ENCODE results near the gene DPCD. TPM values are rescaled to one million over a fixed set of nuclear protein-coding genes. Genes with fewer than 3 reads are reported as not detected.

DPCD gene
- total RNA-seq, 1 donor from 2014 or later: 71.1 TPM

DNA sequence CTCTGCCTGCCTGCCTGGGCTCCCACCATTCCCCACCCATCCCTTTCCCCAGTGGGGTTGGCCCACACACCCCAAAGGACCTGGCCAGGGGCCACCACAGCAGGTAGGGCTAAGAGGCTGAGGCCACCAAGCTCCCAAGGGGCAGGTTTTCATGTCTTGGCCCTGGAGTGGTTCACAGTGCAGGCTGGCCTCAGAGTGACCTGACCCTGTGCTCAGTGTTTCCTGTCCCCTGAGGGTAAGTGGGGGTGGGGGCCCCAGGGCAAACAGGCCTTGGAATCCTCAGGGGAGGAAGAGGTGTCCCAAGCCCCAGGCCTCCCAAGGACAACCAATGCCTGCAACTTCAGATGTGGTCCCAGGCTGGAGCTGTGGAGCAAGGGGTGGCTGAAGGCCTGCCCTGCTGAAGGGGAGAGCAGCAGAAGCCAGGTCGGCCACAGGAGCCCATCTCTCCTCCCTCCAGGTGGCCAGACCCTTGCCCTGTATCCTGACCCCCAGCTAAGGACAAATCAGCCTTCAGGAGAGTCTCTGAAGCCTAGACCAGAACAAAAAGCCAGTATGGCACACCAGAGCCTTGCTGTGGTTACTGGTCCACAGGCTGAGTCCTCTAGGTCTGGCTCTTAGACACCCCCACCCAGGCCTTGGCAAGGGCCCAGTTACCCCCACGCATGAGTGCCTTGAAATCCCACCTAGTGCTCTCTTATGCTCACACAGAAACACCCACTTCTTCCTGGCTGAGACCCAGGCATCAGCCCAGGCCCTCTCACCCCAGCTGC, 27.6 kb upstream of the DPCD start:
- peaks cover 11% of the 10 kb centered on the region for H3K27me3 Mint-ChIP-seq (ENCODE audit: insufficient read depth, low read depth)
- DNase-seq (ENCODE audit: low spot score): no peak
- no peaks in the 10 kb centered on the region for H3K4me1 ChIP-seq
- H3K9ac ChIP-seq: no peak overlapping the region
- no peaks in the 10 kb centered on the region for H4K20me1 ChIP-seq (ENCODE audit: low read depth)
- no peak overlapping the region for H3K4me3 ChIP-seq
- H3K27me3 ChIP-seq: peaks cover 10% of the 10 kb centered on the region
- TF ChIP-seq EZH2phosphoT487 (IDR thresholded peaks at IDR 0.05): no peak
- no peak for TF ChIP-seq EZH2 (IDR thresholded peaks at IDR 0.05)
- no peak for TF ChIP-seq CTCF (IDR thresholded peaks at IDR 0.05)
- no peaks in the 10 kb centered on the region for H3K9me3 Mint-ChIP-seq
- no peak overlapping the region for H3K4me2 ChIP-seq
- no peaks in the 10 kb centered on the region for H3K4me1 Mint-ChIP-seq
- no peaks in the 10 kb centered on the region for H3K79me2 ChIP-seq (ENCODE audit: low read depth)
- H3K27ac Mint-ChIP-seq: peak overlapping the region; percentile 53
- no peak overlapping the region for H3K4me3 Mint-ChIP-seq
- no peaks in the 10 kb centered on the region for H3K36me3 Mint-ChIP-seq
- H3K27ac ChIP-seq: no peak overlapping the region
- no peaks in the 10 kb centered on the region for H3F3A ChIP-seq (ENCODE audit: low read depth)
- no peak overlapping the region for H2AFZ ChIP-seq (replicated peaks)
- no peaks in the 10 kb centered on the region for H3K36me3 ChIP-seq
- no peaks in the 10 kb centered on the region for H3K9me3 ChIP-seq (ENCODE audit: low read depth)

DNA sequence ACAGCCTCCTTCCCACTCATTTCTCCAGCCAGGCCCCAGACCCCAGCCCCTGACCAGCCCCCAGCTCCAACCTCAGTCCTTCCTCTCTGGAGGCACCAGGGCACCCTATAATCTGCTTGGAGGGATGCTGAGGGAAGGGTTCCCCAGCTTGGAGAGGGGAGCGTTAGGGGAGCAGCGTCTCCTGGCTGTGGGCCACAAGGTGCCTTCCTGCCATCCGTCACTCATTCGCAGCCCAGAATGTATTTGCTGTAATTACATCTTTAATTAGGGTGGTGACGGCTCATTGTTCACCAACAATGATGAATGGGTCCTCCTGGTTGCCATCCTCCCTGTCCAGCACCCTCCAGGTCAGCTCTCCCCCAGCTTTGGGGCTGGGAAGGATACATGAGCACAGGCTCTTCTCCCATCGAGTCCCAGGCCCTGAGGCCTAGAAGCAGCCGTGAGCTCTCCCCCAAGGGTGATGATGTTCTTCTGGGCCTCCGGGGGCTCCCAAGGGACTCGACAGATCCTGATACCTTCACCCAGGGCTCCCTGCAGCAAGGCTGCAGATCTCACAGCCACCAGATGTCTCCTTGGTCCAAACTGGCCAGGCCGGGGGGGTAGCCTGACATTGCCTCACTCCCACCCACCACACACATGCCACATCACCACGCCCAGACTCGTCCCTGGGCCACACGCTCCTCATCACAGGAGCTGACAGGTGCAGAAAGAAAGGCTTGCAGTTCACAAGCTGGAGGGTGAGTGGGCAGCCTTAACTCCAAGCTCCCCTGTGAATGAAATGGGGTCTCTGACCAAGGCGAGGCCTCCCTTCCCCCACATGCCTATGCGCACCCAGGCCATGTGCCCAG, 26.8 kb upstream of the DPCD start:
- peaks cover 18% of the 10 kb centered on the region for H3K27me3 ChIP-seq
- no peaks in the 10 kb centered on the region for H3K9me3 ChIP-seq (ENCODE audit: low read depth)
- Mint-ChIP-seq H3K27ac (peak overlapping the region; percentile 17), H3K9me3 (no peaks in the 10 kb centered on the region), H3K36me3 (no peaks in the 10 kb centered on the region), H3K4me3 (no peak overlapping the region), H3K4me1 (peaks cover 3% of the 10 kb centered on the region), H3K27me3 (ENCODE audit: insufficient read depth, low read depth) (peaks cover 13% of the 10 kb centered on the region)
- H4K20me1 ChIP-seq (ENCODE audit: low read depth): no peaks in the 10 kb centered on the region
- peaks cover 2% of the 10 kb centered on the region for H3K4me1 ChIP-seq
- no peak overlapping the region for H3K4me2 ChIP-seq
- no peaks in the 10 kb centered on the region for H3K36me3 ChIP-seq
- H3F3A ChIP-seq (ENCODE audit: low read depth): no peaks in the 10 kb centered on the region
- H2AFZ ChIP-seq (replicated peaks): no peak overlapping the region
- H3K4me3 ChIP-seq: no peak overlapping the region
- H3K79me2 ChIP-seq (ENCODE audit: low read depth): no peaks in the 10 kb centered on the region
- TF ChIP-seq CTCF (IDR thresholded peaks at IDR 0.05) (no peak), EZH2phosphoT487 (IDR thresholded peaks at IDR 0.05) (no peak), EZH2 (IDR thresholded peaks at IDR 0.05) (no peak)
- DNase-seq (ENCODE audit: low spot score): no peak
- H3K27ac ChIP-seq: no peak overlapping the region
- H3K9ac ChIP-seq: no peak overlapping the region

- no peak overlapping the region for H3K4me3 Mint-ChIP-seq
- H3K27me3 Mint-ChIP-seq (ENCODE audit: insufficient read depth, low read depth): peaks cover 18% of the 10 kb centered on the region
- no peaks in the 10 kb centered on the region for H3K9me3 ChIP-seq (ENCODE audit: low read depth)
- H4K20me1 ChIP-seq (ENCODE audit: low read depth): no peaks in the 10 kb centered on the region
- H3K4me2 ChIP-seq: no peak overlapping the region
- H3K4me3 ChIP-seq: no peak overlapping the region
- peaks cover 5% of the 10 kb centered on the region for H3F3A ChIP-seq (ENCODE audit: low read depth)
- H3K27ac ChIP-seq: no peak overlapping the region
- H3K36me3 ChIP-seq: no peaks in the 10 kb centered on the region
- H3K9ac ChIP-seq: no peak overlapping the region
- peaks cover 9% of the 10 kb centered on the region for H3K4me1 ChIP-seq
- peaks cover 28% of the 10 kb centered on the region for H3K27me3 ChIP-seq
- H3K27ac Mint-ChIP-seq: no peak overlapping the region
- no peaks in the 10 kb centered on the region for H3K9me3 Mint-ChIP-seq
- peaks cover 6% of the 10 kb centered on the region for H3K4me1 Mint-ChIP-seq
- TF ChIP-seq EZH2 (IDR thresholded peaks at IDR 0.05): no peak
- no peak for TF ChIP-seq CTCF (IDR thresholded peaks at IDR 0.05)
- no peak for TF ChIP-seq EZH2phosphoT487 (IDR thresholded peaks at IDR 0.05)
- no peak for DNase-seq (ENCODE audit: low spot score)
- no peaks in the 10 kb centered on the region for H3K36me3 Mint-ChIP-seq
- H3K79me2 ChIP-seq (ENCODE audit: low read depth): no peaks in the 10 kb centered on the region
- H2AFZ ChIP-seq (replicated peaks): no peak overlapping the region
Measured at GRCh38 chr10:101562231-101562630, 25.9 kb upstream of the DPCD start.
